ENCODE results near the gene DKKL1.

DNA sequence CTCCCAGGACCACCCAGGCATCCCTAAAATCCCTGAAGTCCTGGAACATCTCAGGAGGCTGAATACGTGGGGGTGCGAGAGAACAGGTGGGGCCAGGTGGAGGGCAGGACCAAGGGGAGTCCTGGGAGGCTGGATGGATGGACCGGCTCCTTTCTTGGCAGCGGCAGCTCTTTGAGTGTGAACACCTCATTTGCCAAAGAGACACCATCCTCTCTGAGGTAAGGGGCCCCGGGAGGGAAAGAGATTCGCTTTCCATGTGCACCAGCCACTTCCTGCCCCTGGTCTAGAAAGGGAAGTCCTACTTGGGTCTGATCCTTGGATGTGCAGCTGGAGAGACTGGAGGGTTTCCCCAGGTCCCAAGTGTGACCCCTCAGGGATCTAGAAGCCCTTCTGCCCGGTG is 43.4 kb downstream of the DKKL1 start:
- TF ChIP-seq YY1 (IDR thresholded peaks at IDR 0.05; ENCODE audit: insufficient read depth, insufficient read length) (no peak), SUZ12 (IDR thresholded peaks at IDR 0.05; ENCODE audit: extremely low read depth, insufficient read depth, insufficient read length) (no peak), ZNF274 (IDR thresholded peaks at IDR 0.05; ENCODE audit: low read depth, low read length) (no peak)
